HuH-7 (cell line): ENCODE results near the gene FMN2.

ENCODE experiments used
- DNase-seq: peaks from one replicate; pipeline ENCODE4 v3.0.0; 2011; ENCODE audit warnings: low spot score

FMN2 gene

DNA sequence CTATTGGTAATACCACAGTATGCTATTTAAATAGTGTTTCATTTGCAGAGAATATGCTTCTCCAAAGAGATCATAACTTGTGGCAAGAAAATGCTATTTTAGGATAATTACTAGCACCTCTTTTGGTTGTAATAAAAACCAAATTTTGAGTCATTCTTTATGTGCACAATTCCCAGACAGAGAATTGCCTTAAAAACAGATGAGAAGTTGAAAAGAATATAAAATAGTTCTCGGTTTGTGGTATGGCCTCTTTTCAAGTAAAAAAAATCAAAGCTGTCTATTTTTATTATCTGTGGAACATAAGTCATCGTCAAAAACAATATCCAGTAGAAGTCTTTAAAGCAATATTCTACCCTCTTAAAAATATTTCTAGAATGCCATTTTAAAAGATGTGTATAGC, 334.4 kb downstream of the FMN2 start:
- DNase-seq = no peak

GRCh38 chr1:240435996-240436566, 344.4 kb downstream of the FMN2 start:
- DNase-seq = no peak

DNA sequence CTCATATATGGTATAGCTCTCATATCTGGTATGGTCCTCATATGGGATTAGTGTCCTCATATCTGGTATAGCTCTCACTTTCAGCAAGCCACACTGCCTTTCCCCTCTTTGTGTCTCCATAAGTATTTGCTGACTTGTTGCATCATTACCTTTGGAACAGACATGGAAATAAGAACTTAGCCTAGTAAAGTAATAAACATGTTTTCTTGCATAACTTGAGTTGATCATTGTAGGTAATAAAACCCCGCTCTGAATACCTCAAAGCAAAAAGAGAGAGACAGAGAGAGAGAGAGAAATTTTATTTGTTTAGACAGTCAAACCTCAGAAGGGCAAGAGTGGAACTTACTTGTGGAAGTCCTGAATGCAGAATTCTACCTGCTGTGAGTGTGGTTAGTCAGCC, 350.0 kb downstream of the FMN2 start:
- DNase-seq = no peak

DNA sequence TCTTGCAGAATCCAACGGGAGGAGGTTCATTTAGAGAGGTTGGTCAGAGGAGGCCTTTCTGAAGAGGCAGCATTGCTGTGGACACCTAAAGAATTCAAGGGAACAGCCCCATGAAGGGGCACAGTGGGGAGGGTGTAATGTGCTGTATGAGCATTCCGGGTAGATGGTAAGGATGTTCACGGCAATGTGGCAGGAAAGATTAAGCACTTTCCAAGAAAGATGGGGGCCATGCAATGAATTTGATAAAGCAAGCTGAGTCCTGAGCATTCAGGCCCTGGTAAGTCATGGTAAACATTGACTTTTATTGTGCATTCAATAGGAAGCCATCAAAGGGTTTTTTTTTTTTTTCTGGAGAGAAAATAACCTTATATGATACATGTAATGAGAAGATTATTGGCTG, 353.7 kb downstream of the FMN2 start:
- no peak for DNase-seq

DNA sequence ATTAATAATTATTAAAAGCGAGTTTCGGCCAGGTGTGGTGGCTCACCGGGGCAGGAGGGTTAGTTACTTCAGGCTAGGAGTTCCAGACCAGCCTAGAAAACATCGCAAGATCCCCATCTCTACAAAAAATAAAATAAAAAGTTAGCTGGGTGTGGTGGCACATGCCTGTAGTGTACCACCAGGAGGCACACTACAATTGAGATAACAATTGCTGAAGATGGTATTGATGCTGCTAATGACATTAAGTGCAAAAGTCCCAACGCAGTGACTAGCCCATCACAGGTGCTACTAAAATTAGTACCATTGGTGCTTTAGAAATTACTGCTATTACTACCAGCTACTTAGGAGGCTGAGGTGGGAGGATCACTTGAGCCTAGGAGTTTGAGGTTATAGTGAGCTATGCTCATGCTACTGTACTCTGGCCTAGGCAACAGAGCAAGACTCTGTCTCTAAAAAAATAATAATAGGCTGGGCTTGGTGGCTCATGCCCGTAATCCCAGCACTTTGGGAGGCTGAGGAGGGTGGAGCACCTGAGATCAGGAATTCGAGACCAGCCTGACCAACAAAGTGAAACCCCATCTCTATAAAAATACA, 363.6 kb downstream of the FMN2 start:
- DNase-seq = no peak

DNA sequence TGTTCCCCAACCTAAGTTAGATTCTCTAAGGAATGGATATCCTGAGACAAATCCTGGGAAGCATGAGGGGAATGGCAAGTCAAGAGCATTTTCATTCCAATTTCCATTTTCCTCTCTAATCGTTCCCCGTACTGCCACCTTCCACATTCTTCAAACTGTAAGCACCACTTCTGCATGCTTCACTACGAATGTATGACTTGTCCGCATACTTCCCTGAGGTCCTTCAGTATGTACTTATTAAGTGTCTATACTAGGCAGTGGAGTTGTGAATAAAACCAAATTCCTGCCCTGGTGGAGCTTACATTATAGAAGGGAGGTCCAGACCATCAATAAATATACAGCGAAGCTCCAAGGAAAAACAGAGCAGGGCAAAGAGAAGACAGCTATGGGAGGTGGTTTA, 365.5 kb downstream of the FMN2 start:
- no peak for DNase-seq

DNA sequence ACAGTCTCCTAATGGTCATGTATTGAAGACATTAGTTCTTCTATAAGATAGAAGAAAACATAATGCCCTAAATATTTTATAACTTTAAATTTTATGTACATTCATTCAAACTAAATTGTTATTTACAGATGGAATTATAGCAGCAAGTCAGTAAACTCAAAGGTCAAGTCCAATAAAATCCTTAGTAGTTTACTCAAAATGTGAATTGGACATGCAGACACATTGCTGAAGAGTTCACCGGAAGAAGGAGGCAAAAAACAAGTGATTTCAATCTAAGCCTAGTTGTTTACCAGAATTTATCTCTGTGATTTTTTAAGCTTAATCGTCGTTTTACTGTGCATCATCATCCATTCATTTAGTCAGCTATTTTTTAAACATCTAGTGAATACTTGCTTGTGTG, 370.6 kb downstream of the FMN2 start:
- no peak for DNase-seq

GRCh38 chr1:240462766-240463395, 371.2 kb downstream of the FMN2 start:
- no peak for DNase-seq

GRCh38 chr1:240464099-240464498, 372.4 kb downstream of the FMN2 start:
- DNase-seq = no peak

- no peak for DNase-seq
Observed at GRCh38 chr1:240465531-240465940, 373.9 kb downstream of the FMN2 start.

- no peak for DNase-seq
Observed at GRCh38 chr1:240466509-240466908, 374.8 kb downstream of the FMN2 start.

- DNase-seq = no peak
Observed at GRCh38 chr1:240467895-240468294, 376.2 kb downstream of the FMN2 start.

- no peak for DNase-seq
Observed at GRCh38 chr1:240468656-240469055, 377.0 kb downstream of the FMN2 start.

- no peak for DNase-seq
Observed at GRCh38 chr1:240474133-240474614, 382.5 kb downstream of the FMN2 start.

DNA sequence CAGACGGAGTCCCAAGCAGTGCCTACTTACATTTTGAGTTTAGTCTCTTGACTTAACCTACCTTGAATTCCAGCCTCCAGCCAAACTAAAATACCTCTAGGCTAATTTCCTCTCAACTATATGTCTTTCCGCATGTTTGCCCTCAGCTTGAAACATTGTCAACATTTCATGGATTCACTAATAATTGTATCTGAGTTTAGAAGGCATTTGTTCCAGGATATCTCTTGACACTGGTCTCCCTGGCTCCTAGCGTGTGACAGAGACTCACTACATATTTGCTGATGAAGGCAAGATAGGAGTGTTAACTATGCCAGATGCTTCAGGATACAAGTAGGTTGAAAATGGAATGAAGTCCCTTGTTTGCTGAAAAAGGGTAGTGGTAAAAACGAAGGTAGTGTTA, 384.1 kb downstream of the FMN2 start:
- DNase-seq = no peak

DNA sequence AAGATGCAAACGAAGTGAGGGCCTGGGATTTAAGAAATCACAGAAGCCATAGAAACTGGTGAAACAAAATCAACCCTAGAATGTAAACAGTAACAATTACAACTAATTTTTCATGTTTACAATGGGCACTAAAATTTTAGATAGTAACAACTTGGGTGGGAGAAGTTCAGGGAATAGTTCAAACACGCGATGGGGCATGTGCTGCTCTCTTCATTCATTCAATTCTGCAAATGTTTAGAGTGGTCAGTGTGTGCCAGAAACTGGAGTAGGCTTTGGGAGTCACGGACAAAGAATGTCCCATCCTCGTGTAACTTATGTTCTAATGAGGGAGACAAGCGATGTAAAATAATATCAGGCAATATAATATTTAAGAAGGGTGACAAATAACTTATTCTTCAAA, 386.9 kb downstream of the FMN2 start:
- no peak for DNase-seq

DNA sequence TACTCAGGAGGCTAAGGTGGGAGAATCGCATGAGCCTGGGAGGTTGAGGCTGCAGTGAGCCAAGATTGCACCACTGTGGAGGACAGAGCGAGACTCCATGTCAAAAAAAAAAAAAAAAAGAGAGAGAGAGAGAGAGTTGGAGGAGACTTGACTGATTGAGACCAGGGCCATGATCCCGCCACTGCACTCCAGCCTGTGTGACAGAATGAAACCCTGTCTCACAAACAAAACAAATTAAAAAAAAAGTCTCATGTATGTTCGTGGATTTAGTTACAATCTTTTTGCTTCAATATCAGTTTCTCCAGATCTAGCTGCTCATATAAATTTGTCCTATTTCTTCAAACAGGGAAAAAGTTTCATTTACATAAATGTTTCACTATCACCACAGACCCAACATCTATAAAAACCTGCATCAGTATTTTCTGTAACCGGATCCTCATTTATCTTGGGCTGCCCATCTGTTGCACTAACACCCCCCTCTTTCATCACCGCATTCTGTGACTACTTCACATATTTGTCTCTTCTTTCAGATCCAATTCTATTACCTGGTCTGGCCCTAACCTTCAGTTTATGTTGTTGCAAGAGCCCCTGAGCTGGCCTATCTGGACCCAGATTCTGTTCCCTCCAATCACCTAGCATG, 393.2 kb downstream of the FMN2 start:
- DNase-seq = no peak

- no peak for DNase-seq
Observed at GRCh38 chr1:240486611-240487010, 394.9 kb downstream of the FMN2 start.

GRCh38 chr1:240487493-240487892, 395.8 kb downstream of the FMN2 start:
- no peak for DNase-seq

- no peak for DNase-seq
Observed at GRCh38 chr1:240491156-240491555, 399.5 kb downstream of the FMN2 start.

GRCh38 chr1:240491796-240492195, 400.1 kb downstream of the FMN2 start:
- DNase-seq = no peak

DNA sequence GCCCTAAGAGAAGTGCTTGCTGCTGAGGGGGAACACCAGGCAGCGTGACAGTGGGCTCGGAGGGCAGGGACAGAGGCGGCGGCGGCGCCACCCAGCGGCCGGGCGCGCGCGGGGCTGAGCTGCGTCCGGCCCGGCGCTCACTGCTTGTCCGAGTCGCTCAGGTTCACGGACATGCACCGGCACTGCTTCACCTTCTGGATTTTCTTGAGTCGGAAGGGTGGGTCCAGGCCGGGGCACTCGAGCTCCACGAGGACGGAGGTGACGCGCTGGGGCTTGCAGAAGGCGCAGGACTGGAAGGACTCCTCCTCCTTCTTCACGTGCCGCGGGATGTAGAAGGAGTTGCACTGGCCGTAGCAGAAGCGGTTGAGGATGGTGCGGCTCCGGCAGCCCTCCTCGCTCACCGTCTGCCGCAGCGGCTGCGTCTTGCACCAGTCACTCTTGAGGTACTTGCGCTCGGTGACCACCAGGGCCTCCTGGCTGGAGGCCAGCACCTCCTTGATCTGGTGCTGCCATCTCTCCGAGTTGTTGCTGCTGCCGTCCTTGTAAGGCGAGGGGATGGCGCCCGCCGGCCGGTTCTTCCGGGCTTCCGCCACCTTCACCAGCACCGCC, 401.3 kb downstream of the FMN2 start:
- DNase-seq = no peak

- no peak for DNase-seq
Observed at GRCh38 chr1:240495601-240496000, 403.9 kb downstream of the FMN2 start.
